ENCODE data around the gene C6orf132. TPM values are rescaled to one million over a fixed set of nuclear protein-coding genes. Genes with fewer than 3 reads are reported as not detected.

C6orf132 gene
- total and polyA plus RNA-seq, 8 donors: 27.4 to 99.2 (median 73.3) TPM

DNA sequence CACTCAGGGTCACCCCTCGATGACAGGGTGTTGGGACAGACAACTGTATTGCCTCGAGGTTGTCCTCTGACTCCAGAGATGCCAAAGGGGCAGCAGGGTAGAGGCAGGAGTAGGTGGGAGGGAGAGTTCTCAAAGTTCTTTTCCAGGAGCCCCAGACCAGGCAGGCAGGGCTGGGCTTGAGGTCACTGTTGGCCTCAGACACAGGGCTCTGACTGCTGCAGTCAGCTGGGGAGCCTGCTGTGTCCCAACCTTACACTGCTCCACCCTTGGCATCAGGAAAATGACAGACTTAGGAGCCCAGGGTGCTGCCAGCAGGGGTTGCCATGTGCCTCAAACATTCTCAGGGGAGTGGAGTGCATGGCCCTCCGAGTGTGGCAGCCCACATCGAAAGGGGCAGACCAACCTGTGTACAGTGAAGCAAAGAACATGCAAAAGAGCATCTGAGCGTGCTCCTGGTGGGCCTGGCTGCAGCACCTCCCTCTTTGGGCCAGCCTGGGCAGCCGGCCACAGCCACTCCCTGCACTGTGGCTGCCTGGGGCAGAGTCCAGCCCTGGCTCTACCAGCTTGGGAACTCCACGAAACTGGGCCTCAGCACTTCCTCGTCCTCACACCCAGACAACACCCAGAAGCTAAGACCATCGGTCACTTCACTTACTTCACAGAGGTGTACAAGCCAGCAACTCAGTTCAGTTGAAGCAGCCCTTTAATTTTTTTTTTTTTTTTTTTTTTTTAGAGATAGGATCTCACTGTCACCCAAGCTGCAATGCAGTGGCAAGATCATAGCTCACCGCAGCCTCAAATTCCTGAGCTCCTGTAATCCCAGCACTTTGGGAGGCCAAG is 24.0 kb downstream of the C6orf132 start:
- Histone ChIP-seq H3K4me3 (no peak overlapping the region), H3K36me3 (no peaks in the 10 kb centered on the region), H3K27me3 (no peaks in the 10 kb centered on the region), H3K27ac (peak overlapping the region; percentile 76 to 87 (median 85)), H3K9me3 (no peaks in the 10 kb centered on the region), H3K4me1 (peaks cover 30 to 65% (median 52%) of the 10 kb centered on the region in 4 donors)
- DNase-seq: peak; percentile 92
- intact Hi-C loops (cut with DNase I; ENCODE audit: low total_unique reads): no loop called here
- TF ChIP-seq POLR2AphosphoS5 (IDR thresholded peaks at IDR 0.05) (peak in 2 of 3 donors; percentile 85 to 86), EP300 (IDR thresholded peaks at IDR 0.05) (no peak)
- 23 to 40% (median 34%) methylated on average over 8 to 10 of the region's 10 CpGs for WGBS, 5 donors

DNA sequence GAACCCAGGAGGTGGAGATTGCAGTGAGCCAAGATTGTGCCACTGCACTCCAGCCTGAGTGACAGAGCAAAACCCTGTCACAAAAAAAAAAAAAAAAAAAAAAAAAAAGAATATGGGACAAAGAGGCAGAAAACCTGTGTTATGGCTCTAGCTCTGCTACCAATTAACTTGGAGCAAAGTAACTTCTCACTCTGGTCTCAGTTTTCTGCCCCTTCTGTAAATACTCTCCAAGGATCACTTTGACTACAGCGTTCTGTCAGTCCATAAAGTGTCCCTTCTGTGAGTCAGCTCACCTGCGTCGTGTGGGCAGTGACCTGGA is 24.6 kb downstream of the C6orf132 start:
- H3K9me3 ChIP-seq: no peaks in the 10 kb centered on the region
- H3K36me3 ChIP-seq: no peaks in the 10 kb centered on the region
- no peak for DNase-seq
- H3K27me3 ChIP-seq: no peaks in the 10 kb centered on the region
- peaks cover 30 to 60% (median 52%) of the 10 kb centered on the region in 4 donors for H3K4me1 ChIP-seq
- TF ChIP-seq POLR2AphosphoS5 (IDR thresholded peaks at IDR 0.05) (no peak), POLR2A (IDR thresholded peaks at IDR 0.05) (no peak), EP300 (IDR thresholded peaks at IDR 0.05) (no peak)
- TF ChIP-seq, protein P1, sequence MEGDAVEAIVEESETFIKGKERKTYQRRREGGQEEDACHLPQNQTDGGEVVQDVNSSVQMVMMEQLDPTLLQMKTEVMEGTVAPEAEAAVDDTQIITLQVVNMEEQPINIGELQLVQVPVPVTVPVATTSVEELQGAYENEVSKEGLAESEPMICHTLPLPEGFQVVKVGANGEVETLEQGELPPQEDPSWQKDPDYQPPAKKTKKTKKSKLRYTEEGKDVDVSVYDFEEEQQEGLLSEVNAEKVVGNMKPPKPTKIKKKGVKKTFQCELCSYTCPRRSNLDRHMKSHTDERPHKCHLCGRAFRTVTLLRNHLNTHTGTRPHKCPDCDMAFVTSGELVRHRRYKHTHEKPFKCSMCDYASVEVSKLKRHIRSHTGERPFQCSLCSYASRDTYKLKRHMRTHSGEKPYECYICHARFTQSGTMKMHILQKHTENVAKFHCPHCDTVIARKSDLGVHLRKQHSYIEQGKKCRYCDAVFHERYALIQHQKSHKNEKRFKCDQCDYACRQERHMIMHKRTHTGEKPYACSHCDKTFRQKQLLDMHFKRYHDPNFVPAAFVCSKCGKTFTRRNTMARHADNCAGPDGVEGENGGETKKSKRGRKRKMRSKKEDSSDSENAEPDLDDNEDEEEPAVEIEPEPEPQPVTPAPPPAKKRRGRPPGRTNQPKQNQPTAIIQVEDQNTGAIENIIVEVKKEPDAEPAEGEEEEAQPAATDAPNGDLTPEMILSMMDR (IDR thresholded peaks at IDR 0.05): no peak
- intact Hi-C loops (cut with DNase I; ENCODE audit: low total_unique reads): no loop called here
- H3K4me3 ChIP-seq: no peak overlapping the region
- 26 to 62% (median 42%) methylated on average over 3 of the region's 3 CpGs for WGBS, 5 donors
- H3K27ac ChIP-seq: peak overlapping the region; percentile 76 to 87 (median 85)

DNA sequence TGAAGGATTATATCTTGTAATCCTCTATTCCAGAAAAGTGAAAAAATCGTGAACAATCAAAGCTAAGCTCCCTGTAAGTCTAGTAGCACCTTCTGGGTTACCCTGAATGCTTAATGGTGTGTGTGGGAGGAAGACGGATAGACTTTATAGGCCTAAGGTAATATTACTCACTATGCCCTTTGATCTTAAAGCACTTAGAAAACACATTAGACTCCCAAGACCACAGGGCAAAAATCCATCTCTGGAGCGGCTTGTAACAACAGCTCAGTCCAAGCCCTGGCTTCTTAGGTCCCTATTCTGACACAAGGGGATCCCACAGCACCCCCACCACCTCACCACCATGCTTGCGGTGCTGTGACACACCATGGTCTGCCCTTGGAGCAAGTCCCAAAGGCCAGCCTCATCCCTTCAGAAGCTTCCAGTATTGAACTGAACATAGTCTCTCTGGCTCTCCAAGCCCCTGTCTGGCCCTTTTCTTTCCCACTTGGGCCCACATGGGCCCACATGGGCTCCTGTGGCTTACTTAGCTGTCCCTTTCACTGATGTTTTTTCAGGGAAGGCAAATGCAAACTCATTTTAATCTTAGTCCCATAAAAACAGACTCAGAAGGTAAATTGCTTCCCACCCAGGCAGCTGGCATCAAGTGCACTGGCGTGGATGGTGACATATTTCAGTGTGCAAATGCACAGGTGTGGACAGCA is 28.3 kb downstream of the C6orf132 start:
- no peak overlapping the region for H3K4me3 ChIP-seq

DNA sequence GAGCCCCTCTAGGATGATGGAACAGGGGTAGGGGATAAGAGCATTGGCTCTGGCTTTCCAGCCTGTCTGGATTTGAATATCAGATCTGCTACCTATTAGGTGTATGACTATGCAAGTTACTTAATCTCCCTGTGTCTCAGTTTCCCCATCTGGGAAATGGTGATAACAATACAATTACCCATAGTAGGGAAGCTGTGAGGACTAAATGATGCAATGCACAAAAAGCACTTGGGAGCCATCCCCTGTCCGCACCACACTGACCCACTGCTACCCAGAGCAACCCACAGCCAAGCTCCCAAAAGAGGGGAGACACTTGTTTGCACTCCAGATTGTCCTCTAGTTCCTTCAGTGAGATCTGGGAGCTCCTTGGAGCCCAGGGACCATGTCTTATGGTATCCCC is 30.1 kb downstream of the C6orf132 start:
- no peaks in the 10 kb centered on the region for H3K9me3 ChIP-seq
- H3K4me3 ChIP-seq: no peak overlapping the region
- H3K4me1 ChIP-seq: peaks cover 10 to 28% (median 24%) of the 10 kb centered on the region in 4 donors
- TF ChIP-seq POLR2AphosphoS5 (IDR thresholded peaks at IDR 0.05) (no peak), POLR2A (IDR thresholded peaks at IDR 0.05) (no peak), EP300 (IDR thresholded peaks at IDR 0.05) (no peak)
- TF ChIP-seq, protein P1 (IDR thresholded peaks at IDR 0.05): no peak
- DNase-seq: no peak
- no peak overlapping the region for H3K27ac ChIP-seq
- intact Hi-C loops (cut with DNase I; ENCODE audit: low total_unique reads): no loop called here
- no peaks in the 10 kb centered on the region for H3K27me3 ChIP-seq
- whole genome bisulfite sequencing, 5 donors: 94 to 100% (median 98%) methylated on average over 1 of the region's 1 CpG; no CpG with 5 or more reads in 1 of the 5 donors
- peaks cover 0 to 25% (median 19%) of the 10 kb centered on the region in 4 donors for H3K36me3 ChIP-seq

More for the DNA sequence above, 28.3 kb downstream of the C6orf132 start:
- peak in 1 of 2 donors; percentile 72 for DNase-seq
- intact Hi-C loops (cut with DNase I; ENCODE audit: low total_unique reads): no loop called here
- 48 to 54% (median 49%) methylated on average over 4 to 5 of the region's 5 CpGs for WGBS, 5 donors
- Histone ChIP-seq H3K27ac (peak overlapping the region in 4 of 5 donors; percentile 54 to 78 (median 65)), H3K36me3 (peaks cover 0 to 12% (median 9%) of the 10 kb centered on the region in 4 donors), H3K9me3 (no peaks in the 10 kb centered on the region), H3K4me1 (peaks cover 17 to 38% (median 32%) of the 10 kb centered on the region in 4 donors), H3K27me3 (no peaks in the 10 kb centered on the region)
- TF ChIP-seq POLR2A (IDR thresholded peaks at IDR 0.05): no peak
- no peak for TF ChIP-seq EP300 (IDR thresholded peaks at IDR 0.05)
- TF ChIP-seq, protein P1 (IDR thresholded peaks at IDR 0.05): no peak
- TF ChIP-seq POLR2AphosphoS5 (IDR thresholded peaks at IDR 0.05): no peak
